Stimulated activated CD8-positive, alpha-beta memory T cell treated with anti-CD3 and anti-CD28 coated beads, Interleukin-4, amount 100 ng/mL, for 48 hours (primary cell): Measurements from ENCODE around the gene DAGLB.
"Not testable (repeated sequence)": the region's sequence is repeated elsewhere in the genome, so short reads cannot be mapped to it uniquely, and the experiment has no call there.

ENCODE experiments used
- DNase-seq: peaks from one replicate; pipeline ENCODE4 v3.0.0-alpha.2; 2020

The DAGLB gene

DNA sequence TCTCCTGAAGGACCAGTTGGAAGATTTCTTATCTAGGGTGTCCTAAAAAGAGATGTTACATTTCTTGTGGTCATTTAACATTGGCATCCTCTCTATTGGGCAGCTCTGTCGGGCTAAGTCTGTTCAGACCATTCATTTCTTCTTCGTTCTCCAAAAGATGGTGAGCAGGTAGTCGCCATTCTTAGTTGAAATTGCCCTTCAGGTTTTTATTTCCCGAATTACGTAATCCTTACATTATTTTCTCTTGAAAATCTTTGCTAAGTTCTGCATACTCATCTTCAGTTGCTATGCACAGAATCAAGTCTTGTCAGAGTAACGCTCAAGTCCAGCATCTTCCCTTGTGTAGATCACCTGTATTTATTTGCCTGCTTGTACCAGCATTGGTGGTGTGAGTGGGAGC, 53.6 kb downstream of the DAGLB start:
- DNase-seq: no peak

DNA sequence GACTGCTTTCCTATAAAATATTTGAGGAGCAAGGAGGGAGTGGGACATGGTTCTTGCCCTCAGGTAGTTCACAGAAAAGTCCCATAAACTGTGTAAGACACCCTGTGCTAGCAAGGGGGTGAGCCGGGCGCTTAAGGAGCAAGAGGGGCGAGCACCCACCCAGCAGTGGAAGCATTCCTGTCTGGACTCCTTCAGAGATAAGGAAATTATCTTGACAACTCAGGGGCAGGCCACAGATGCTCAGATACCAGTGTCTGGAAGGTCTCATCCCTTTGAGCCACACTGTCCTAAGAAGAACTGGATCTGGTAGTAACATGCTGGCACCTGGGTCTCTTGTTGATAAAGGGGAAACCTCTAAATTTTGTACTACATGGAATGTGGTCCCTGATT, 54.1 kb downstream of the DAGLB start:
- no peak for DNase-seq

- peak; percentile 77 for DNase-seq
These were observed 54.8 kb downstream of the DAGLB start for GRCh38 chr7:6392712-6393666.

DNA sequence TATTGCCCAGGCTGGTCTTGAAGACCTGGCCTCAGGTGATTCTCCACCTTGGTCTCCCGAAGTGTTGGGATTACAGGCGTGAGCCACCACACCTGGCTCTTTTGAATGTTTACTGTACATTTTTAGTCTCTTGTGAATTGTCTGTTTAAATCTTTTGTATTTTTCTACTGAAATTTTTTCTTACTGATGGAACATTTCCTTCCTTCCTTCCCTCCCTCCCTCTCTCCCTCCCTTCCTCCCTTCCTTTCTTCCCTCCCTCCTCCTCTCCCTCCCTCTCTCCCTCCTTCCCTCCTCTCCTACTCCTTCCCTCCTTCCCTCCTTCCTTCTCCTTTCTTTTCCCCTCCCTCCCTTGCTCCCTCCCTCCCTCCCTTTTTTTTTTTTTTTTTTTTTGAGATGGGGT, 58.0 kb downstream of the DAGLB start:
- DNase-seq: no peak

GRCh38 chr7:6387734-6388294, 59.9 kb downstream of the DAGLB start:
- no peak for DNase-seq

DNA sequence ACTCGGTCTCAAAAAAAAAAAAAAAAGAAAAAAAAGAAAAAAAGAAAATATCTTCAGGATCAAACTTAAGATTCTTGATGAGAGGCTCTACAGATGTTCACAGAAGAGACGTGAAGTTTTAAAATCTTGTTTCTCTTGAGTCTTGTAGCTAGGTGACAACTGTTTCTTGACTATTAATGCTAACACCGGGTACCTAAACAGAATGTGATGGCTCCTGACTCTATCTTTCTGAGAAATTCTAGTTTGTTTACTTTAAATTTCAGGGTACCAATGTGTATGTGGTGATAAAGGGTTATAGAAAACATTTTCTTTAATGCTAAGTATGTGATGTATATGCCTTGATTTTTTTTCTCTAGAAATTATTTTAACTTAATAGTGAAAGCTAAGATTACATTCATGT, 61.0 kb downstream of the DAGLB start:
- no peak for DNase-seq

DNA sequence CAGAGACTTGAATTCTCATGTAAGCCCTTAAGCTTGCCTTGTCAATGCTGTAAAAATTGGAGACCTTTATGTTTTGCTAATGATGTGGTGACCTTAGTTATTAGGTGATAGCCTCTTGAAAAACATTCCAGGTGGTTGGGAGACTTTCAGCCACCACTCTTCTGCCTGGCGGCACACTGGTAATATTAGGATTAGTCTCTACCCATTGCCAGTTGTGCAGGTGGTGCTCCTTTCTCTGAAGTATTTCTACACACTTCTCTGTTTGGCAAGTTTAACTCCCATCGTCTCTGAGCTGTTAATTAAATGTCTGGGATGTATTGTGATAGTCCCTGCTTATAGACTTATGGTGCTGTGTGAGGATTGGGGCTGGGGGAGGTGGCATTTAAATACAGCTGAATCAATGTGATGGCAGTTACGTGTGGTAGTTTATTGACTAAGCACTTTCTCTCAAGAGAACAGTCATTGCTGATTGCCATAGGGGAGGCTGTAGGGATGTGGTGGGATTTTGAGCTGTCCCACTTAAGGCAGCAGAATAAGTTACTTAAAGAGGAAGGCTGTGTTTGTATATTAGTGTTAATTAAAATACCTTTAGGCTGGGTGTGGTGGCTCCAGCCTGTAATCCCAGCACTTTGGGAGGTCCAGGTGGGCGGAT, 61.7 kb downstream of the DAGLB start:
- no peak for DNase-seq

- no peak for DNase-seq
These were observed 62.5 kb downstream of the DAGLB start for GRCh38 chr7:6385110-6385781.

- DNase-seq: no peak
These were observed 63.4 kb downstream of the DAGLB start for GRCh38 chr7:6384327-6384726.

GRCh38 chr7:6382817-6383216, 64.9 kb downstream of the DAGLB start:
- DNase-seq: no peak

GRCh38 chr7:6381846-6382245, 65.9 kb downstream of the DAGLB start:
- DNase-seq: not testable (repeated sequence)

- DNase-seq: no peak
These were observed 67.3 kb downstream of the DAGLB start for GRCh38 chr7:6380310-6381095.

DNA sequence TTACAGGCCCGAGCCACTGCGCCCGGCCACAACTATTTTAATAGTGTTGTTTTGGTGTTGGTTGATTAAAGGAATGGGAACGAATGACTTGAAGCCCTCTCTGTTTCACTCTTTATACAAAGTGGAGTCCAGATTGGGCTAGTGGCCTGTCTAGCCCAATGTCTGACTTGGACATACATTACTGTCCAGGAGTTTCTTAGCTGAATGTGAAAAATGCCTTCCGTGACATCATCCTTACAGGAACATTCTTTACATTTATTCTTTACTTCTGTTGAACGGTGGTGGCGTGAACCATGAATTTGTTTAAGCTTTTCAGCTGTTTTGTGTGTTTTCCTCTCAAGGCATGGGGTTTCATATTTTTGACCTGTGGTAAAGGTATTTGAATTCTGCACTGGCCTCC, 67.9 kb downstream of the DAGLB start:
- DNase-seq: no peak

- DNase-seq: not testable (repeated sequence)
These were observed 69.2 kb downstream of the DAGLB start for GRCh38 chr7:6378556-6378955.

DNA sequence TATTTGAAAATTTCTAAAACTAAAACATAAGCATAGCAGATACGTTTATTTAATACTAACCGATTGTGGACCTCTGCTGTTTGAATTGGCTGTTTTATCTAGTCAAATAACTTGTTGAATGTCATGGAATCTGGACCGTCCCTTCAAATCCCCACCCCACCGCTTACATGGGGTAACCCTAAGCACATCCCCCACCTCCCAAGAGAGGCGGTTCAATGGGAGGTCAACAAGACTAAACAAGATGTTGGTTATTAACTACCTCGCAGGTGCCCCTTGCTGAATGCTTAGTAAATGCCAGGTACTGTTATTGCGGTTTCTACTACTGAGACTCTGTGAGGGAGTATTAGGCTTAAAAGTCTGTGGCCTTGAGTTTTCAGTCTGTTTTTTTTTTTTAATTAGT, 70.9 kb downstream of the DAGLB start:
- no peak for DNase-seq

DNA sequence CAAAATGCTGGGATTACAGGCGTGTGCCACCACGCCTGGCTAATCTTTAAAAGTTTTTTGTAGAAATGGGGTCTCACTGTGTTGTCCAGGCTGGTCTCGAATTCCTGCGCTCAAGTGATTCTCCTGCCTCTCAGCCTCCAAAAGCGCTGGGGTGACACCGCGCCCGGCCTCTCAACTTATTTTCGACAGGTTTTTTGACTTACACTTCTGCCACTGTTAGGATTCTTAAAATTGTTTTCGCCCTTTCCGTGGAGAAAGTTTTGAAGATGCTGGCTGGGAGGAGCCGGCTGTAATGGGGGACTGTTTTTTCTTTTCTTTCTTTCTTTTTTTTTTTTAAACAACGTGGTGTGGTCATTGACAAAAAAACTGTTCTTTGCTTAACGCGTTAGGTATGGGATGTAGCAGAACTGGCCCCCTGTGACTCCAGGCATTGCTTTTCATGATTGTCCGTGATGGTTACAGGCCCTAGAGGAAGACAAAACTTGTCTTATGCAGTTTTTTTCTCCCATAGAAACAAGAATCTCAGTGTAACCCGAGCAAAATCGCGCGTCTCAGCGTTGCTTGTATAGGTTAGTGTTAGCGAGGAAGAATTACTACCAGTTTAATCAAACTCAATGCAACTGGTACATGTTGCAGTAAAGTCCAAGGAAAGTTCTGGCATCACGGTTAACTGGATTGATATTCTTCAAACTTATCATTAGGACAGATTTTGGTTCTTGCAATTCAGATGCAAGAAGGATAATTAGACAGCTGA, 72.2 kb downstream of the DAGLB start:
- peak; percentile 43 for DNase-seq

- no peak for DNase-seq
These were observed 80.0 kb downstream of the DAGLB start for GRCh38 chr7:6367701-6368211.

DNA sequence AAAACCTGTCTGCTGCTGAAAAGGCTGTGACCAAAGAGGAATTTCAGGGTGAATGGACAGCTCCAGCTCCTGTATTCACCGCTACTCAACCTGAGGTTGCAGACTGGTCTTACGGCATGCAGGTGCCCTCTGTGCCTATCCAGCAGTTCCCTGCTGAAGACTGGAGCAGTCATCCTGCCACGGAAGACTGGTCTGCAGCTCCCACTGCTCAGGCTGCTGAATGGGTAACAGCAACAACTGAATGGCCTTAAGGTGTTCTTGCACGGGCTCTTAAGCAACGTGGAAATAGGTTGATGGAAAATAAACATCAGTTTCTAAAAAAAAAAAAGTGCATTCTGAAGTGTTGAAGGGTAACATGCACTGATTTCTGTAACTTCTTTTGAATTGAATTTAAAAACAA, 82.3 kb downstream of the DAGLB start:
- DNase-seq: no peak

DNA sequence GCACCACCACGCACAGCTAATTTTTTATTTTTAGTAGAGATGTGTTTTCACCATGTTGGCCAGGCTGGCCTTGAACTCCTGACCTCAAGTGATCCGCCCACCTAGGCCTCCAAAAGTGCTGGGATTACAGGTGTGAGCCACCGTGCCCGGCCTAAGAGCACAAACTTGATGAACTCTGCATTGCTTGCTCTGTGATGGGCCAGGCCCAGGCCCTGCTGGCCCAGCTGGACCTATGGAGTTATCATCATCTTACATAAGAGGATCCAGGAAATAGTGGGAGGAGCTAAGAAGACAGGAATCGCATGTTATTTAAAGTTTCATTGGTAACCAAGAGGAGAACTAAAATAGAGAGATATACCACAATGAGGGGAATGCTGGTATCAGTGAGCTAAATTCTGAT, 86.9 kb downstream of the DAGLB start:
- DNase-seq: no peak

DNA sequence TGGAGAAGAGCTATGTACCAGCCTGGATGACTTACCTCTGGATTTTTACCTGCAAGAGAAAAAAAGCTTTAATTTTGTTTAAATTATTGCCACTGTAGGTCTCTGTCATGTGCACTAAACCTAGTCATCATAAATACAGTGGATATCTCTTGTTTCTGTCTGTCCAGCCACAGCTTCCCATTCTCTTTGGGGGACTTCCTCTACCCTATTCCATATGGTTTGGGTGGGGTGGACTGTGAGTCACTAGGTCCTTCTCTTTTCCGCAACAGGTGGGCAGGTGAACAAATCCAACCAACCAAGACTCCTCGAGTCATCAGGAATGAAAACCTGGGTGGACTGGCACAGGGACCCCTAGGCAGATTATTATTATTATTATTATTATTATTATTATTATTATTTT, 88.0 kb downstream of the DAGLB start:
- no peak for DNase-seq
